Measurements from ENCODE around the gene SLC13A5.

GRCh38 chr17:6696906-6697305 lies 16.3 kb downstream of the SLC13A5 start:
- TF ChIP-seq CTCF (IDR thresholded peaks at IDR 0.05) = no peak
- TF ChIP-seq POLR2A (IDR thresholded peaks at IDR 0.05) = no peak
